ENCODE data around the gene ADAMTS10.
"Not testable (repeated sequence)": the region's sequence is repeated elsewhere in the genome, so short reads cannot be mapped to it uniquely, and the experiment has no call there.

Gene ADAMTS10

DNA sequence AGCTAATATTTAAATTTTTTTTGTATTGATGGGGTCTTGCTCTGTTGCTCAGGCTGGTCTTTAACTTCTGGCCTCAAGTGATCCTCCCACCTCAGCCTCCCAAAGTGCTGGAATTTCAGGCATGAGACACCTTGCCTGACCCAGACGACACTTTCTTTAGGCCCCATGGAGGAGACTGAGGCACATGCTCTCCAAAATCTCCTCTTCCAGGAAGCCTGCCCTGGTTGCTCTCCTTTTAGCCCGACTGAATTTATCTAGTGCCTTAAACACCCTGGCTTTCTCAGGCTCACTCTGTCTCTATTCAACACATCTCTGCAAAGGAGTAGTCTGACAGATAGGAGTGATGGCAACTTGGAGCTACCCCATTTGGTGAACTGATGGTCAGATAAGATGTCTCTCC, 52.2 kb downstream of the ADAMTS10 start:
- H3K36me3 ChIP-seq = no peaks in the 10 kb centered on the region
- no peaks in the 10 kb centered on the region for H3K27me3 ChIP-seq (ENCODE audit: insufficient read depth, low read depth, severe bottlenecking)
- no peaks in the 10 kb centered on the region for H3K9me3 ChIP-seq (ENCODE audit: severe bottlenecking)
- TF ChIP-seq, protein P1, sequence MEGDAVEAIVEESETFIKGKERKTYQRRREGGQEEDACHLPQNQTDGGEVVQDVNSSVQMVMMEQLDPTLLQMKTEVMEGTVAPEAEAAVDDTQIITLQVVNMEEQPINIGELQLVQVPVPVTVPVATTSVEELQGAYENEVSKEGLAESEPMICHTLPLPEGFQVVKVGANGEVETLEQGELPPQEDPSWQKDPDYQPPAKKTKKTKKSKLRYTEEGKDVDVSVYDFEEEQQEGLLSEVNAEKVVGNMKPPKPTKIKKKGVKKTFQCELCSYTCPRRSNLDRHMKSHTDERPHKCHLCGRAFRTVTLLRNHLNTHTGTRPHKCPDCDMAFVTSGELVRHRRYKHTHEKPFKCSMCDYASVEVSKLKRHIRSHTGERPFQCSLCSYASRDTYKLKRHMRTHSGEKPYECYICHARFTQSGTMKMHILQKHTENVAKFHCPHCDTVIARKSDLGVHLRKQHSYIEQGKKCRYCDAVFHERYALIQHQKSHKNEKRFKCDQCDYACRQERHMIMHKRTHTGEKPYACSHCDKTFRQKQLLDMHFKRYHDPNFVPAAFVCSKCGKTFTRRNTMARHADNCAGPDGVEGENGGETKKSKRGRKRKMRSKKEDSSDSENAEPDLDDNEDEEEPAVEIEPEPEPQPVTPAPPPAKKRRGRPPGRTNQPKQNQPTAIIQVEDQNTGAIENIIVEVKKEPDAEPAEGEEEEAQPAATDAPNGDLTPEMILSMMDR (IDR thresholded peaks at IDR 0.05; ENCODE audit: low read depth, low read length) = no peak
- H3K4me3 ChIP-seq (ENCODE audit: low read depth, low read length) = no peak overlapping the region
- DNase-seq = no peak
- no peak overlapping the region for H3K27ac ChIP-seq

DNA sequence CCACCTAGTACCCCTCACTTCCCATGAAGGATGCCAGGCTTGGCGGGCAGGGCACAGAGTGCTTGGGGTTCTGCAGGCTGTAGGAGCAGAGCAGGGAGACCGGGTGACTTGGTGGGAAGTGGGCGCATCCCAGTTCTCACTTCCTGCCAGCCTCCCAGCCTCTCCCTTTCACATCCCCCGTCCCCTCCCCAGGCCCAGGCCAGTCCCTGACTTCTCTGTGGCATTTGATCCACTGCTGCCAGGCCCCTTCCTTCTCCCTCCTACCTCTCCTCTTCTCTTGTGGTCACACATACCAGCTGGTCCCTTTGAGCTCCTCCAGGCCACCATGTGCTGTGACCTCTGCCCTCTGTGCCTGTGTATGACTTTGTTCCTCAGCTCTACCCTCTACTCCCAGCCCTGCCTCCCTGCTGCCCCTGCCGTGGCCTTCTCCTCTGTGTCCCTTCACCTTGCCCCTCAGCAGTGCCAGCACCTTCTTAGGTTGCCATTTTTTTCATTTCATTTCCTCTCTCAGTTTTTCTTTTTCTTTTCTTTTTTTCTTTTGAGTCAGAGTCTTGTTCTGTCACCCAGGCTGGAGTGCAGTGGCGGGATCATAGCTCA, 52.8 kb downstream of the ADAMTS10 start:
- TF ChIP-seq, protein P1 (IDR thresholded peaks at IDR 0.05; ENCODE audit: low read depth, low read length) = no peak
- Histone ChIP-seq H3K9me3 (ENCODE audit: severe bottlenecking) (peaks cover 3% of the 10 kb centered on the region), H3K36me3 (no peaks in the 10 kb centered on the region), H3K4me3 (ENCODE audit: low read depth, low read length) (no peak overlapping the region), H3K27me3 (ENCODE audit: insufficient read depth, low read depth, severe bottlenecking) (no peaks in the 10 kb centered on the region), H3K27ac (no peak overlapping the region)
- no peak for DNase-seq

DNA sequence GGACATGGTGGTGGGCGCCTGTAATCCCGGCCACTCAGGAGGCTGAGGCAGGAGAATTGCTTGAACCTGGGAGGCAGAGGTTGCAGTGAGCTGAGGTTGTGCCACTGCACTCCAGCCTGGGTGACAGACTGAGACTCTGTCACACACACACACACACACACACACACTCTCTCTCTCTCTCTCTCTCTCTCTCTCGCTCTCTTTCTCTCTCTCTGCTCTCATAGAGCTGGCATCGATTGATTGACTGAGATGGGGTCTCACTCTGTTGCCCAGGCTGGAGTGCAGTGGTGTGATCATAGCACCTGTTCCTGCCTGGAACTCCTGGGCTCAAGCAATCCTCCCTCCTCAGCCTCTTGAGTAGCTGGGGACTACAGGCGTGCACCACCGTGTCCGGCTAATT, 56.8 kb downstream of the ADAMTS10 start:
- not testable (repeated sequence) for H3K27ac ChIP-seq; H3K36me3 ChIP-seq; H3K27me3 ChIP-seq (ENCODE audit: insufficient read depth, low read depth, severe bottlenecking); DNase-seq; H3K4me3 ChIP-seq (ENCODE audit: low read depth, low read length); H3K9me3 ChIP-seq (ENCODE audit: severe bottlenecking)

DNA sequence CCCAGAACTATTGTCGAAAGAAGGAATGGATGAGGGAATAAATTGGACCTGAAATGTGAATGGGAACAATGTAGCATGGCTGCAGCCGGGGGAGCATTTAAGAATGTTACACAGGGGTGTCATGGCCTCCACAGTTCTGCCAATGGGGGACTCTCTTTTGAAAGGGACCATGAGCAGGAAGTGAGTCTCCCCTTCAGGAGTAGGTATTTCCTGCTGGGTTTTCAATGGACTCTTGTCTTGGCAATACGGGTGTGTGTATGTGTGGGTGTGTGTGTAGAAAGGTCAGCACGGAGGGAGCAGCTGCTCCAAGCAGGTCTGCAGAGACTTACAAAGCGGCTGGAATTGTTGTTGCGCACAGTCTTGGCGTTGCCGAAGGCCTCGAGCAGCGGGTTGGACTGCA, 57.7 kb downstream of the ADAMTS10 start:
- H3K9me3 ChIP-seq (ENCODE audit: severe bottlenecking) = peaks cover 3% of the 10 kb centered on the region
- no peaks in the 10 kb centered on the region for H3K27me3 ChIP-seq (ENCODE audit: insufficient read depth, low read depth, severe bottlenecking)
- H3K27ac ChIP-seq = no peak overlapping the region
- no peak overlapping the region for H3K4me3 ChIP-seq (ENCODE audit: low read depth, low read length)
- peak; percentile 31 for DNase-seq
- no peaks in the 10 kb centered on the region for H3K36me3 ChIP-seq
- TF ChIP-seq, protein P1 (IDR thresholded peaks at IDR 0.05; ENCODE audit: low read depth, low read length) = no peak

DNA sequence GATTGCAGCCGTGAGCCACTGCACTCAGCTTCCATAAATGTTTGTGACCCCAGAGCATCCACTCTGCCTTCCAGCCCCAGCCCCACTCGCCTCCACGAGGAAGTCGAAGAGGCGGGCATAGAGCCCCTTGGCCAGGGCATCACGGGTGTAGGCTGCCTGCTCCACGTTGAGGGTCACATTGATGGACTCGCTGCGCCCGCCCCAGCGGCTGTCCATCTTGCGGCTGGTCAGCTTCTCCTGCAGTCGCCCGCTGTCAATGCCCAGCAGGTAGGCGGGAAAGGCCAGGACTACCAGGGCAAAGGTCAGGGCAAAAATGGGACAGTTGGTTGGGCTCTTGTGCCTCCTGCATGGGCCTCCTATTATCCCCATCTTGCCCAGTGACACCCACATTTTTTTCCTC, 60.4 kb downstream of the ADAMTS10 start:
- Histone ChIP-seq H3K36me3 (no peaks in the 10 kb centered on the region), H3K27me3 (ENCODE audit: insufficient read depth, low read depth, severe bottlenecking) (no peaks in the 10 kb centered on the region), H3K9me3 (ENCODE audit: severe bottlenecking) (peaks cover 3% of the 10 kb centered on the region), H3K4me3 (ENCODE audit: low read depth, low read length) (no peak overlapping the region), H3K27ac (no peak overlapping the region)
- DNase-seq = no peak
- TF ChIP-seq, protein P1 (IDR thresholded peaks at IDR 0.05; ENCODE audit: low read depth, low read length) = no peak

DNA sequence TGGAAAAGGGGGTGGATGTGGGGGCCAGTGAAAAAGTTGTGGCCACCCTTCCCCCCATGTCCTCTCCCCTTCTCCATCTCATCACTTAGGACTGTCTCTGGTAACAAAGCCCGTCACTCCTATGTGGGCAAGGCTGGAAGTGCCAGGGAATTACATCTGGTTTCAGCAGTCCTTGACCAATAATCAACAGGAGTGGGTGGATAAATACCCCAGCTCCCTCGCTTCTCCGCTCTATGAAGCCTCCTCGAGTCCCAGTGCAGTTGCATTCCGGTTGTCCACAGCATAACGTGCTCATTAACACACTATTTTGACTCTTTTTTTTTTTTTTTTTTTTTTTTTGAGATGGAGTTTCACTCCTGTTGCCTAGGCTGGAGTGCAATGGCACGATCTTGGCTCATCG, 64.8 kb downstream of the ADAMTS10 start:
- H3K9me3 ChIP-seq (ENCODE audit: severe bottlenecking) = no peaks in the 10 kb centered on the region
- TF ChIP-seq, protein P1 (IDR thresholded peaks at IDR 0.05; ENCODE audit: low read depth, low read length) = no peak

More for the DNA sequence above, 64.8 kb downstream of the ADAMTS10 start:
- H3K27me3 ChIP-seq (ENCODE audit: insufficient read depth, low read depth, severe bottlenecking) = no peaks in the 10 kb centered on the region
- H3K4me3 ChIP-seq (ENCODE audit: low read depth, low read length) = no peak overlapping the region
- DNase-seq = no peak
- no peaks in the 10 kb centered on the region for H3K36me3 ChIP-seq
- H3K27ac ChIP-seq = no peak overlapping the region
